Measurements from ENCODE around the gene JUN.

The JUN gene

GRCh38 chr1:58783090-58783992 is 506 bp downstream of the JUN start:
- TF ChIP-seq FOXK2 (IDR thresholded peaks at IDR 0.05): no peak
- TF ChIP-seq NFRKB (IDR thresholded peaks at IDR 0.05): no peak
- peak; percentile 39; the same call in 1 of the 2 replicates for TF ChIP-seq ARNT (IDR thresholded peaks at IDR 0.05)
- no peak for TF ChIP-seq SP1 (IDR thresholded peaks at IDR 0.05)
- TF ChIP-seq TARDBP (IDR thresholded peaks at IDR 0.05): no peak
- TF ChIP-seq HDGF (IDR thresholded peaks at IDR 0.05; ENCODE audit: borderline replicate concordance): no peak
- no peak for TF ChIP-seq BHLHE40 (IDR thresholded peaks at IDR 0.05; ENCODE audit: borderline replicate concordance)
- TF ChIP-seq PKNOX1 (IDR thresholded peaks at IDR 0.05): no peak
- TF ChIP-seq LEF1 (IDR thresholded peaks at IDR 0.05; ENCODE audit: borderline replicate concordance): 0 out of 2 replicates have a peak, but pooled peaks have one; percentile 13
- peak; percentile 61; the same call in 1 of the 2 replicates for TF ChIP-seq FOXM1 (IDR thresholded peaks at IDR 0.05; ENCODE audit: borderline replicate concordance)
- no peak for TF ChIP-seq ZNF384 (IDR thresholded peaks at IDR 0.05)
- TF ChIP-seq CTBP1 (IDR thresholded peaks at IDR 0.05; ENCODE audit: borderline replicate concordance): no peak
- no peak for TF ChIP-seq FOXA1 (IDR thresholded peaks at IDR 0.05)
- no peak; the same call in 1 of the 2 replicates for TF ChIP-seq ELF4 (IDR thresholded peaks at IDR 0.05)
- no peak for TF ChIP-seq L3MBTL2 (conservative IDR thresholded peaks at IDR 0.05)
- no peak for TF ChIP-seq SUZ12 (IDR thresholded peaks at IDR 0.05)
- CTCF ChIA-PET: no interaction called here
- peak; percentile 22 for DNase-seq (ENCODE audit: extremely low spot score)
- POLR2A ChIA-PET: interaction anchor here (0.6 to 2.4 kb wide), 68 partner anchors 8 to 977 kb away, joined by 3 to 20 read pairs (median 4); partner anchors contain the start of gene FGGY

GRCh38 chr1:58782178-58783089 is 1.4 kb downstream of the JUN start:
- DNase-seq (ENCODE audit: extremely low spot score): peak; percentile 44
- ChIA-PET POLR2A (interaction anchor here (0.7 to 2.4 kb wide), 9 partner anchors 9 to 234 kb away, joined by 3 to 20 read pairs (median 7); no protein-coding TSS in a partner anchor), CTCF (no interaction called here)
- TF ChIP-seq NFRKB (IDR thresholded peaks at IDR 0.05) (no peak), FOXM1 (IDR thresholded peaks at IDR 0.05; ENCODE audit: borderline replicate concordance) (no peak), CTBP1 (IDR thresholded peaks at IDR 0.05; ENCODE audit: borderline replicate concordance) (peak; percentile 27; the same call in 1 of the 2 replicates), LEF1 (IDR thresholded peaks at IDR 0.05; ENCODE audit: borderline replicate concordance) (peak; percentile 79), HDGF (IDR thresholded peaks at IDR 0.05; ENCODE audit: borderline replicate concordance) (peak; percentile 90; the same call in 1 of the 2 replicates), ELF4 (IDR thresholded peaks at IDR 0.05) (no peak), L3MBTL2 (conservative IDR thresholded peaks at IDR 0.05) (peak; percentile 85)

GRCh38 chr1:58781541-58782177 is 2.2 kb downstream of the JUN start:
- no peak for TF ChIP-seq FOXA1 (IDR thresholded peaks at IDR 0.05)
- no peak for TF ChIP-seq ELF4 (IDR thresholded peaks at IDR 0.05)
- no peak; the same call in 1 of the 2 replicates for TF ChIP-seq L3MBTL2 (conservative IDR thresholded peaks at IDR 0.05)
- 0 out of 2 replicates have a peak, but pooled peaks have one; percentile 28 for TF ChIP-seq TARDBP (IDR thresholded peaks at IDR 0.05)
- no peak for TF ChIP-seq ZNF384 (IDR thresholded peaks at IDR 0.05)
- peak; percentile 41; the same call in 1 of the 2 replicates for TF ChIP-seq CTBP1 (IDR thresholded peaks at IDR 0.05; ENCODE audit: borderline replicate concordance)
- no peak for TF ChIP-seq HDGF (IDR thresholded peaks at IDR 0.05; ENCODE audit: borderline replicate concordance)
- TF ChIP-seq SP1 (IDR thresholded peaks at IDR 0.05): no peak
- ChIA-PET POLR2A (interaction anchor here (0.7 to 3.3 kb wide), 12 partner anchors 8 to 901 kb away, joined by 3 to 20 read pairs (median 3); no protein-coding TSS in a partner anchor), CTCF (no interaction called here)
- DNase-seq (ENCODE audit: extremely low spot score): peak; percentile 68

- POLR2A ChIA-PET: interaction anchor here (0.6 to 3.3 kb wide), 15 partner anchors 9 to 901 kb away, joined by 3 to 15 read pairs (median 3); no protein-coding TSS in a partner anchor
- no peak for DNase-seq (ENCODE audit: extremely low spot score)
- CTCF ChIA-PET: interaction anchor here (1.1 to 1.5 kb wide), 2 partner anchors 12 to 42 kb away, joined by 3 to 4 read pairs; no protein-coding TSS in a partner anchor
- TF ChIP-seq FOXA1 (IDR thresholded peaks at IDR 0.05) (no peak), NFRKB (IDR thresholded peaks at IDR 0.05) (peak; percentile 63), LEF1 (IDR thresholded peaks at IDR 0.05; ENCODE audit: borderline replicate concordance) (no peak), ELF4 (IDR thresholded peaks at IDR 0.05) (0 out of 2 replicates have a peak, but pooled peaks have one; percentile 18), BHLHE40 (IDR thresholded peaks at IDR 0.05; ENCODE audit: borderline replicate concordance) (no peak), HDGF (IDR thresholded peaks at IDR 0.05; ENCODE audit: borderline replicate concordance) (no peak), L3MBTL2 (conservative IDR thresholded peaks at IDR 0.05) (0 out of 2 replicates have a peak, but pooled peaks have one; percentile 15), SP1 (IDR thresholded peaks at IDR 0.05) (no peak), CTBP1 (IDR thresholded peaks at IDR 0.05; ENCODE audit: borderline replicate concordance) (no peak), ARNT (IDR thresholded peaks at IDR 0.05) (no peak; the same call in 1 of the 2 replicates)
These were observed 2.9 kb downstream of the JUN start for GRCh38 chr1:58780836-58781452.

- no peak for DNase-seq (ENCODE audit: extremely low spot score)
- ChIA-PET POLR2A (interaction anchor here (0.6 to 3.3 kb wide), 18 partner anchors 10 to 432 kb away, joined by 3 to 15 read pairs (median 3); no protein-coding TSS in a partner anchor), CTCF (interaction anchor here (1.1 to 1.5 kb wide), 2 partner anchors 12 to 41 kb away, joined by 3 to 4 read pairs; no protein-coding TSS in a partner anchor)
- TF ChIP-seq TARDBP (IDR thresholded peaks at IDR 0.05) (no peak), FOXM1 (IDR thresholded peaks at IDR 0.05; ENCODE audit: borderline replicate concordance) (no peak), CTBP1 (IDR thresholded peaks at IDR 0.05; ENCODE audit: borderline replicate concordance) (no peak), NFRKB (IDR thresholded peaks at IDR 0.05) (no peak), PKNOX1 (IDR thresholded peaks at IDR 0.05) (no peak), ZNF384 (IDR thresholded peaks at IDR 0.05) (no peak), LEF1 (IDR thresholded peaks at IDR 0.05; ENCODE audit: borderline replicate concordance) (no peak), HDGF (IDR thresholded peaks at IDR 0.05; ENCODE audit: borderline replicate concordance) (no peak), SUZ12 (IDR thresholded peaks at IDR 0.05) (no peak), L3MBTL2 (conservative IDR thresholded peaks at IDR 0.05) (no peak), ARNT (IDR thresholded peaks at IDR 0.05) (no peak), FOXK2 (IDR thresholded peaks at IDR 0.05) (no peak), FOXA1 (IDR thresholded peaks at IDR 0.05) (no peak)
These were observed 3.4 kb downstream of the JUN start for GRCh38 chr1:58780411-58780810.

Data from HEK293T (cell line).